Measurements from ENCODE around the gene TYW1B.
"Not testable (repeated sequence)": the region's sequence is repeated elsewhere in the genome, so short reads cannot be mapped to it uniquely, and the experiment has no call there.

GRCh38 chr7:72711927-72712326, 116.1 kb downstream of the TYW1B start:
- TF ChIP-seq EZH2 (IDR thresholded peaks at IDR 0.05; ENCODE audit: borderline replicate concordance, low read depth, low read length, poor library complexity, severe bottlenecking): not testable (repeated sequence)
- TF ChIP-seq, protein P1, sequence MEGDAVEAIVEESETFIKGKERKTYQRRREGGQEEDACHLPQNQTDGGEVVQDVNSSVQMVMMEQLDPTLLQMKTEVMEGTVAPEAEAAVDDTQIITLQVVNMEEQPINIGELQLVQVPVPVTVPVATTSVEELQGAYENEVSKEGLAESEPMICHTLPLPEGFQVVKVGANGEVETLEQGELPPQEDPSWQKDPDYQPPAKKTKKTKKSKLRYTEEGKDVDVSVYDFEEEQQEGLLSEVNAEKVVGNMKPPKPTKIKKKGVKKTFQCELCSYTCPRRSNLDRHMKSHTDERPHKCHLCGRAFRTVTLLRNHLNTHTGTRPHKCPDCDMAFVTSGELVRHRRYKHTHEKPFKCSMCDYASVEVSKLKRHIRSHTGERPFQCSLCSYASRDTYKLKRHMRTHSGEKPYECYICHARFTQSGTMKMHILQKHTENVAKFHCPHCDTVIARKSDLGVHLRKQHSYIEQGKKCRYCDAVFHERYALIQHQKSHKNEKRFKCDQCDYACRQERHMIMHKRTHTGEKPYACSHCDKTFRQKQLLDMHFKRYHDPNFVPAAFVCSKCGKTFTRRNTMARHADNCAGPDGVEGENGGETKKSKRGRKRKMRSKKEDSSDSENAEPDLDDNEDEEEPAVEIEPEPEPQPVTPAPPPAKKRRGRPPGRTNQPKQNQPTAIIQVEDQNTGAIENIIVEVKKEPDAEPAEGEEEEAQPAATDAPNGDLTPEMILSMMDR (conservative IDR thresholded peaks at IDR 0.05; ENCODE audit: low read depth, low read length): not testable (repeated sequence)
